Endothelial cell of umbilical vein (primary cell): ENCODE data around the gene ETS1. TPM values are rescaled to one million over a fixed set of nuclear protein-coding genes. Genes with fewer than 3 reads are reported as not detected.
A peak's percentile ranks its signal among the peaks of the same experiment; 100 is the strongest.

Experiments
- BruUV-seq: library from RNA; stranded (reverse); fragments of 400-500 nt; replicated peaks from 2 replicates; lab custom pipeline; 2021; lab: Mats Ljungman, UMichigan
- CTCF ChIA-PET: fragments of 300-600, 350-600 bp; sonication (Branson Sonifier 250); formaldehyde crosslinking; loops from one replicate; lab custom pipeline; 2021; ENCODE audit warnings: antibody characterized with exemption, inconsistent platforms; lab: Charles Lee
- POLR2A ChIA-PET: fragments of 300-600, 350-600 bp; sonication (Branson Sonifier 250); formaldehyde crosslinking; loops from one replicate; lab custom pipeline; 2021; ENCODE audit warnings: antibody characterized with exemption, inconsistent platforms; lab: Charles Lee
- DNase-seq: peaks from one replicate; pipeline ENCODE4 v3.0.0-alpha.2; 2011; ENCODE audit warnings: low read depth, low spot score
- FAIRE-seq: peaks from 2 replicates; lab custom pipeline; 2011; peaks lifted over from hg19 to GRCh38; lab: Jason Lieb, UNC
- H2AFZ ChIP-seq: 2 replicates; pipeline ENCODE4 v1.6.0; 2012; ENCODE audit warnings: low read depth, low read length, control low read depth, inconsistent platforms
- H3K27ac ChIP-seq: 2 replicates; pipeline ENCODE4 v1.5.1; 2011; ENCODE audit warnings: low read depth, mild to moderate bottlenecking, control low read depth, low read length, moderate library complexity; ENCODE audit not compliant: insufficient read depth
- H3K27me3 ChIP-seq, 2 experiments: 2 replicates each; pipeline versions ENCODE4 v1.6.0 to v1.6.1; 2011; ENCODE audit warnings: low read length in 2 of 2, mixed read lengths in 1 of 2; ENCODE audit not compliant: control insufficient read depth in 2 of 2, insufficient read depth in 2 of 2
- H3K36me3 ChIP-seq, 2 experiments: 2 replicates in 1 of 2; 3 replicates in 1 of 2; pipeline ENCODE4 v1.5.1; 2011; ENCODE audit warnings: low read length in 2 of 2, mild to moderate bottlenecking in 1 of 2, moderate library complexity in 1 of 2; ENCODE audit not compliant: control insufficient read depth in 2 of 2, insufficient read depth in 2 of 2; ENCODE audit errors: extremely low read depth in 1 of 2
- H3K4me1 ChIP-seq: 3 replicates; pipeline ENCODE4 v1.5.1; 2011; ENCODE audit warnings: mild to moderate bottlenecking, low read length; ENCODE audit not compliant: control insufficient read depth, insufficient read depth; ENCODE audit errors: extremely low read depth
- H3K4me2 ChIP-seq: 2 replicates; pipeline ENCODE4 v1.6.1; 2011; ENCODE audit warnings: low read length, control low read depth, mixed read lengths; ENCODE audit not compliant: insufficient read depth
- H3K4me3 ChIP-seq, 3 experiments: fragments of 200-600 bp in 1 of 3; sonication (generic), shearing (Covaris generic) in 1 of 3; replicated peaks in 1 of 3; 2 replicates each; pipeline ENCODE4 v1.5.1; 2011 to 2016; ENCODE audit warnings: control low read depth in 3 of 3, low read length in 3 of 3, mild to moderate bottlenecking in 2 of 3, inconsistent platforms in 1 of 3, low read depth in 1 of 3, moderate library complexity in 1 of 3; ENCODE audit not compliant: insufficient read depth in 1 of 3
- H3K79me2 ChIP-seq: 2 replicates; pipeline ENCODE4 v1.6.0; 2012; ENCODE audit warnings: low read length, inconsistent platforms; ENCODE audit not compliant: control insufficient read depth, insufficient read depth
- H3K9ac ChIP-seq: replicated peaks from 2 replicates; pipeline ENCODE3; 2011; ENCODE audit warnings: low read length, control low read depth; ENCODE audit not compliant: insufficient read depth; ENCODE audit errors: extremely low read depth
- H3K9me1 ChIP-seq: replicated peaks from 3 replicates; pipeline ENCODE4 v1.6.0; 2011; ENCODE audit warnings: mild to moderate bottlenecking, low read length; ENCODE audit not compliant: control insufficient read depth, insufficient read depth; ENCODE audit errors: extremely low read depth
- H3K9me3 ChIP-seq: replicated peaks from 2 replicates; pipeline ENCODE4 v1.5.1; 2012; ENCODE audit warnings: low read length, inconsistent platforms; ENCODE audit not compliant: control insufficient read depth, insufficient read depth
- H4K20me1 ChIP-seq: replicated peaks from 2 replicates; pipeline ENCODE3; 2011; ENCODE audit warnings: mild to moderate bottlenecking, low read length; ENCODE audit not compliant: control insufficient read depth, insufficient read depth; ENCODE audit errors: extremely low read depth
- EZH2 ChIP-seq: IDR thresholded peaks from 2 replicates; pipeline ENCODE4 v1.6.1; 2012; ENCODE audit warnings: borderline replicate concordance, low read depth, mild to moderate bottlenecking, moderate library complexity, low read length, inconsistent platforms; ENCODE audit not compliant: severe bottlenecking
- FOS ChIP-seq: IDR thresholded peaks from 2 replicates; pipeline ENCODE4 v1.6.1; 2011; ENCODE audit warnings: mild to moderate bottlenecking, low read length, moderate library complexity, borderline replicate concordance; ENCODE audit not compliant: insufficient read depth
- GATA2 ChIP-seq: IDR thresholded peaks from 2 replicates; pipeline ENCODE4 v1.7.0; 2011; ENCODE audit warnings: low read depth, mild to moderate bottlenecking, moderate library complexity, mixed read lengths, low read length; ENCODE audit not compliant: insufficient read length, insufficient read depth
- JUN ChIP-seq: IDR thresholded peaks from 2 replicates; pipeline ENCODE4 v1.6.1; 2011; ENCODE audit warnings: borderline replicate concordance, low read depth; ENCODE audit not compliant: insufficient read length, insufficient read depth
- MYC ChIP-seq: IDR thresholded peaks from one replicate; pipeline ENCODE4 v1.6.1; 2011; ENCODE audit warnings: mild to moderate bottlenecking, low read depth, low read length
- POLR2A ChIP-seq: IDR thresholded peaks from 2 replicates; pipeline ENCODE4 v1.6.1; 2012; ENCODE audit warnings: low read depth, mild to moderate bottlenecking, control low read depth, low read length
- POLR2AphosphoS5 ChIP-seq: IDR thresholded peaks from 2 replicates; pipeline ENCODE4 v1.6.1; 2012; ENCODE audit warnings: low read depth, mild to moderate bottlenecking, control low read depth, low read length, moderate library complexity; ENCODE audit not compliant: insufficient read depth
- dilution Hi-C: fragments of 300-500 bp; cut with MboI; formaldehyde crosslinking; loops from one replicate; pipeline ENCODE4 v1.15.0; 2019; ENCODE audit warnings: low sequenced_read_pairs; ENCODE audit not compliant: extremely low pct_ligation_motif_present
- intact Hi-C: fragments of 100-400 bp; cut with micrococcal nuclease; formaldehyde crosslinking; loops from one replicate; pipeline ENCODE4 v1.10.0; 2022
- polyA plus RNA-seq, 4 experiments: library from polyadenylated mRNA; depleted of rRNA in 3 of 4; stranded (reverse) in 3 of 4; unstranded in 1 of 4; fragments of >200 nt; gene quantifications; 2 replicates each; pipeline versions ENCODE4 v1.2.1 to v1.2.3, GENCODE V29; 2011 to 2012; ENCODE audit warnings: missing spikeins in 1 of 4
- total RNA-seq: library from RNA; stranded (reverse); gene quantifications from 2 replicates; pipeline ENCODE4 v1.2.3, GENCODE V29; 2021
- TF ChIP-seq, protein P1 (sequence below): IDR thresholded peaks from 2 replicates; pipeline ENCODE4 v1.6.1; 2011; ENCODE audit not compliant: insufficient read depth, insufficient read length
- TF ChIP-seq, protein P2 (sequence below), 2 donors: IDR thresholded peaks; 1 replicate in 1 of 2; 2 replicates in 1 of 2; pipeline ENCODE4 v1.5.1; 2011; ENCODE audit warnings: low read length in 2 of 2, mild to moderate bottlenecking in 2 of 2, moderate library complexity in 2 of 2, control low read depth in 1 of 2, inconsistent platforms in 1 of 2, low read depth in 1 of 2; ENCODE audit not compliant: insufficient read depth in 1 of 2; ENCODE audit errors: extremely low read depth in 1 of 2

The ETS1 gene
- total and polyA plus RNA-seq, 2 donors (not counting 3 experiments of a cell fraction or from before 2014, with no cell fraction given), result 34.2 to 115 TPM

DNA sequence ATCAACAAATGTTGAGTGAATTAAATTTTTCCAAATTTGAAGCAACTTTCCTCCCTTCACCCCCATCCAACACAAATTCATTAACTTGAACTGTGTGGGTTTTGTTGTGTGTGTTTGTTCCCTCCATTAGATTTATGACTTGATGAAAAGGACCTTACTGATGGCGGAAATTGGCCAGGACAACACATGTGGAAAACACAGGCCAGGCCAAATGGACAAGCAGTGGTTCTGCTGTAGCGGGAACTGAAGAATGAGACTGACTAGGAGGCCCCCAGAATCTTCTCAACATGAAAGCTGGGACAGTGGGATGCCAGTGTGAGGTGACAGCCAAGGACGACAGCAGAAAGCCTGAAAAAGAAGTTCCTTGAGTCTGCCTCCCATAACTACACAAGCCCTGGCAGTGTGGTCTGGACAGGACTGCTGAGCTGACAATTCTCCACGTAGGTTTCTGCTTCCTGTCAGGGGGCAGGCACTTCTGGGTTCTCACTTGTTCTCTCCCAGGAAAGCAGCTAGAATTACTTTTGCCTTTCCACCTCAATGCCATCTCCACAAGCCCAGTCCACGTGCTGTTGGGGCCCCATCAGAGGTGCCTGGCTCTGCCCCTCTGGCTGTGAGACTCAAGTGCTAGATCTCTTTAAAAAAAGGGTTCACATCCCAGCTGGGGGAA, 94.3 kb downstream of the ETS1 start:
- Histone ChIP-seq H2AFZ (no peak overlapping the region), H3K9me1 (no peaks in the 10 kb centered on the region), H3K36me3 (peaks cover 12 to 14% of the 10 kb centered on the region in 2 experiments), H3K4me1 (peaks cover 36% of the 10 kb centered on the region), H3K27ac (peak overlapping the region; percentile 50), H3K9me3 (no peaks in the 10 kb centered on the region), H3K27me3 (no peaks in the 10 kb centered on the region), H3K79me2 (peaks cover 81% of the 10 kb centered on the region), H3K9ac (no peak overlapping the region), H3K4me3 (no peak overlapping the region), H3K4me2 (no peak overlapping the region), H4K20me1 (no peaks in the 10 kb centered on the region)
- ChIA-PET CTCF (interaction anchor here (0.8 to 1.3 kb wide), 3 partner anchors 61 to 338 kb away, joined by 3 to 4 read pairs (median 4); no protein-coding TSS in a partner anchor), POLR2A (no interaction called here)
- intact Hi-C loops, result no loop called here
- dilution Hi-C loops, result no loop called here
- DNase-seq (no peak), FAIRE-seq (peak; percentile 4)
- TF ChIP-seq, protein P1, sequence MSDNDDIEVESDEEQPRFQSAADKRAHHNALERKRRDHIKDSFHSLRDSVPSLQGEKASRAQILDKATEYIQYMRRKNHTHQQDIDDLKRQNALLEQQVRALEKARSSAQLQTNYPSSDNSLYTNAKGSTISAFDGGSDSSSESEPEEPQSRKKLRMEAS, result no peak
- TF ChIP-seq, protein P2, sequence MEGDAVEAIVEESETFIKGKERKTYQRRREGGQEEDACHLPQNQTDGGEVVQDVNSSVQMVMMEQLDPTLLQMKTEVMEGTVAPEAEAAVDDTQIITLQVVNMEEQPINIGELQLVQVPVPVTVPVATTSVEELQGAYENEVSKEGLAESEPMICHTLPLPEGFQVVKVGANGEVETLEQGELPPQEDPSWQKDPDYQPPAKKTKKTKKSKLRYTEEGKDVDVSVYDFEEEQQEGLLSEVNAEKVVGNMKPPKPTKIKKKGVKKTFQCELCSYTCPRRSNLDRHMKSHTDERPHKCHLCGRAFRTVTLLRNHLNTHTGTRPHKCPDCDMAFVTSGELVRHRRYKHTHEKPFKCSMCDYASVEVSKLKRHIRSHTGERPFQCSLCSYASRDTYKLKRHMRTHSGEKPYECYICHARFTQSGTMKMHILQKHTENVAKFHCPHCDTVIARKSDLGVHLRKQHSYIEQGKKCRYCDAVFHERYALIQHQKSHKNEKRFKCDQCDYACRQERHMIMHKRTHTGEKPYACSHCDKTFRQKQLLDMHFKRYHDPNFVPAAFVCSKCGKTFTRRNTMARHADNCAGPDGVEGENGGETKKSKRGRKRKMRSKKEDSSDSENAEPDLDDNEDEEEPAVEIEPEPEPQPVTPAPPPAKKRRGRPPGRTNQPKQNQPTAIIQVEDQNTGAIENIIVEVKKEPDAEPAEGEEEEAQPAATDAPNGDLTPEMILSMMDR (IDR thresholded peaks at IDR 0.05; ENCODE audit: extremely low read depth in 1 of 2, insufficient read depth in 1 of 2, low read depth in 1 of 2, low read length in 2 of 2), result no peak
- no peak for TF ChIP-seq POLR2AphosphoS5
- no peak for TF ChIP-seq POLR2A
- TF ChIP-seq MYC, result no peak
- TF ChIP-seq EZH2, result no peak
- no peak for TF ChIP-seq JUN
- no peak for TF ChIP-seq GATA2
- no peak for TF ChIP-seq FOS
- BruUV-seq, result no TSS peak
